Fibroblast of the aortic adventitia (primary cell): Measurements from ENCODE around the gene GRAP2. TPM values are rescaled to one million over a fixed set of nuclear protein-coding genes. Genes with fewer than 3 reads are reported as not detected.
"Not testable (repeated sequence)": the region's sequence is repeated elsewhere in the genome, so short reads cannot be mapped to it uniquely, and the experiment has no call there.

ENCODE experiments used
- DNase-seq: peaks from one replicate; pipeline ENCODE4 v3.0.0-alpha.2; 2010; ENCODE audit warnings: low read depth
- H3K4me3 ChIP-seq: 2 replicates; pipeline ENCODE4 v1.5.1; 2011; ENCODE audit warnings: low read depth, mild to moderate bottlenecking, control low read depth, low read length, moderate library complexity
- CTCF ChIP-seq: IDR thresholded peaks from 2 replicates; pipeline ENCODE4 v1.5.1; 2011; ENCODE audit warnings: mild to moderate bottlenecking, low read length, control low read depth, inconsistent platforms; ENCODE audit not compliant: insufficient read depth
- total RNA-seq: library from RNA; depleted of rRNA; stranded (reverse); fragments of >200 nt; gene quantifications from 2 replicates; pipeline ENCODE4 v1.2.3, GENCODE V29; 2012; ENCODE audit warnings: low replicate concordance

The GRAP2 gene
- total RNA-seq = not detected in 2 replicates

DNA sequence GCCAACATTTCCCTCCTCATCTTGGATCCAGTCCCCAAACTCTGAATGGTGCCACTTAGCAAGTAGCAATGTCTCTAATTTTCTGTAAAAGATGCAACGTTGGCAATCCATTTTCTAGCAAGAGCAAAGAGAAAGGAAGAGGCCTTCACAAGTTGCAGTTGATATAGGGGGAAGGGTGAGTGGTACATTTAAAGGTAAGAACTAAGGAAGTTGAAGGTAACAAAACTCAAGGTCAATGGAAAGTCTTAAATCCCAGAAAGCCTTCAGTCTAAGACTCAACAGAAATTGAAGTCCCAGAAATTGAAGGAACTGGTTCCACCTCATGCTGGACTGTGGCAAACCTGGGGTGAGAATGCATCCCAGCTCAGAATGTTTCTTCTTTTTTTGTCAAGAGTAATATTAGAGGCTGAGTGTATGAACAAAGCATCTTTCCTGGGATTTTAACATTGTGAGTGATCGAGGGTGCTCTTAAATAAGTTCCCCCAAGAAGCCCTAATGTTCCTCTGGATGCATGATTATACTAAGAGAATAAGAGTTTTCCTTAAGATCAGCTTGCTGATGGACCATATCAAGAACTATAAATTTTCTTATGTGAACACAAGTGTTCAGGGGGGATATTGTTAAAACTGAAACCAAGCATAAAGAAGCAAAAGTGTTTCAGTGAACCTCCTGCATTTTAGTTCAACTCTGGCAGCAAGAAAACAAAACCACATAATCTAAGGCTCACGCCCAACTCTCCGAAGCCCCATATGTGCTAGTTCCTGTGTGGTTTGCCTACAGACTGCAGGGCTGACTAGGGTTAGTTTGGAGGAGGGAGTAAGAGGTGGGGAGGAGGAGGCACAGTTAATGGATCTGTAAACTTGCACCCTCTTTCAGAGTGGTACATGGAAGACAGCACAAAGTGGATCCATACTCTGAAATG, at the start of gene GRAP2:
TSS of gene GRAP2 (plus strand) at position 779 of the 922 bp plus-strand sequence. CDS start 46,023 bp downstream, outside the sequence.
- DNase-seq = no peak
- TF ChIP-seq CTCF = no peak
- H3K4me3 ChIP-seq = no peak within 1 kb of the TSS

DNA sequence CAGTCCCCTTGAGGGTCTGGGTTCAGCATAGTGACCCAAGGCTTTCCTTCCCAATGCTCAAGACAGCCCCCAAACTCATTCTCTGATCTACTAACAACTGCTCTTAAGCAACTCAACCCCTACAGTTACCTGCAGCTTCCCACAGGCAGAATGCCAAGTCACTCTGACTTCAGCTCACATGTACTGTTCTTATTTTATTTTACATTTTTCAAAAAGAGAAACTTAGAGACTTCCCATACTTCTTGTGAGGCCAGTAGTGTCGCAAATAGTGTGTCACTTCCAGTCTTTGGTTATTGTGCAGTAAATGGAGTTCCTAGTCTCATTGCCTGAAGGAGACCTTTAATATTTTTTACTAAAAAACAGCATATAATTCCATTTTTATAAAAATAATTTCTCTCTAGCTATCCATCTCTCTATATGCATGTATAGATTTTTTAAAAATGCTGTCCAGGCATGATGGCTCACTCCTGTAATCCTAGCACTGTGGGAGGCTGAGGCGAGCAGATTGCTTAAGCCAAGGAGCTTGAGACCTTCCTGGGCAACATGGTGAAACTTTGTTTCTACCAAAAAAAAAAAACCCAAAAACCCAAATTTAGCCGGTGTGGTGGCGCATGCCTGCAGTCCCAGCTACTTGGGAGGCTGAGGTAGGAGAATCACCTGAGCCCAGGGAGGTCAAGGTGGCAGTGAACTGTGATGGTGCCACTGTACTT, 49.1 kb upstream of the GRAP2 start:
- no peak overlapping the region for H3K4me3 ChIP-seq
- TF ChIP-seq CTCF = no peak
- DNase-seq = no peak

GRCh38 chr22:39852799-39853198, 48.1 kb upstream of the GRAP2 start:
- TF ChIP-seq CTCF = no peak
- no peak overlapping the region for H3K4me3 ChIP-seq
- no peak for DNase-seq

DNA sequence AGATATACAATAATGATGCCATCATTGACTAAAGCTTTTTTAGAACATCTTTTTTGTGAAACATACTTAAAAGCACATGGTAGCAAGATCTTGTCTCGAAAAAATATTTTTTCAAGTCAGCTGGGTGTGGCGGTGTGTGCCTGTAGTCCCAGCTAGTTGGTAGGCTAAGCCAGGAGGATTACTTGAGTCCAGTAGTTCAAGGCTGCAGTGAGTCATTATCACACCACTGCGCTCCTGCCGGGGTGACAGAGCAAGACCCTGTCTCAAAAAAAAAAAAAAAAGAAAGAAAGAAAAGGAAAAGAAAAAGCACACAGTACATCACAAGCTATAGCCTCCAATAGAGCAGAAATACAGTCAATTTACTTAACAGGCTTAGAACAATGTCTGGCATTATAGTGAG, 44.3 kb upstream of the GRAP2 start:
- H3K4me3 ChIP-seq = no peak overlapping the region
- TF ChIP-seq CTCF = no peak
- no peak for DNase-seq

DNA sequence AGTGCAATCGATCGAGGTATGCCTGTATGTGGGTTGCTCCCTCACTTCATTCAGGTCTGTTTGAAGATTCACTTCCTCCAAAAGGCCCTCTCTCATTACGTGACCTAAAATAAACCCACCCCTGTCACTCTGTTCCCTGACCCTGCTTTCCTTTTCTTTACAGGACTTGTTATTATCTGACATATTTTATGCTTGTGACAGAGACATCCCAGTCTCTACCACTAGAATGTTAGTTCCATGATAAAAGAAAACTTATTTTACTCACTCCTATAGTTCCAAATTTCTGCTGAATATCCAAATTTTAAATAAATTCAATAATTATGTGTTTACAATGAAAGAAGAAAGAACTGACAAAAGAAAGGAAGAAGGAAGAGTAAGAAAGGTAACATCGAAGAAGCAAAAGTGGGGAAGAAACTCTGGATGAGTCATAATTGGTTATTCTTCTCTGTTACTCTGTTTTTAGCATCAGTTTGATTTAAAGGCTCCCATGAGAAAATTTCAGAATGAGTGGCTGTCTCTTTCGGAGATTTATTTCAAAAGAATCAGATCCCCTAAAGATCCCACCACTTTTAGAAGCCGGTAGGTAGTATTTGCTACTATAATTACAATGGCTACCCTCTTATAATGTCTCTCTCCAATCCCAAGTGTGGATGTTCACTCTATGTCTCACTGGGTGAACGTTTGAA, 40.8 kb upstream of the GRAP2 start:
- no peak for TF ChIP-seq CTCF
- no peak overlapping the region for H3K4me3 ChIP-seq
- no peak for DNase-seq

- no peak for TF ChIP-seq CTCF
- no peak for DNase-seq
Observed at GRCh38 chr22:39868741-39869140, 32.1 kb upstream of the GRAP2 start.

GRCh38 chr22:39869797-39870196, 31.1 kb upstream of the GRAP2 start:
- DNase-seq, H3K4me3 ChIP-seq: not testable (repeated sequence)

More at GRCh38 chr22:39868741-39869140, 32.1 kb upstream of the GRAP2 start:
- no peak overlapping the region for H3K4me3 ChIP-seq
